Measurements from ENCODE around the gene SYNJ2. TPM values are rescaled to one million over a fixed set of nuclear protein-coding genes. Genes with fewer than 3 reads are reported as not detected.

Gene SYNJ2
- total RNA-seq, 1 donor from 2014 or later, result 7.4 TPM

GRCh38 chr6:158041370-158041769, 59.7 kb downstream of the SYNJ2 start:
- no peak for DNase-seq

GRCh38 chr6:158041788-158042187, 60.1 kb downstream of the SYNJ2 start:
- no peak for DNase-seq

GRCh38 chr6:158042245-158042798, 60.7 kb downstream of the SYNJ2 start:
- DNase-seq, result no peak

- no peak for DNase-seq
These were observed 61.3 kb downstream of the SYNJ2 start for GRCh38 chr6:158043008-158043407.

- DNase-seq, result no peak
These were observed 62.2 kb downstream of the SYNJ2 start for GRCh38 chr6:158043586-158044524.

GRCh38 chr6:158044525-158044888, 62.8 kb downstream of the SYNJ2 start:
- DNase-seq, result no peak

- DNase-seq, result no peak
These were observed 64.8 kb downstream of the SYNJ2 start for GRCh38 chr6:158046201-158047126.

- DNase-seq, result no peak
These were observed 65.5 kb downstream of the SYNJ2 start for GRCh38 chr6:158047127-158047518.

- DNase-seq, result no peak
These were observed 66.1 kb downstream of the SYNJ2 start for GRCh38 chr6:158047563-158048323.

- no peak for DNase-seq
These were observed 66.9 kb downstream of the SYNJ2 start for GRCh38 chr6:158048589-158048988.

- no peak for DNase-seq
These were observed 67.7 kb downstream of the SYNJ2 start for GRCh38 chr6:158049055-158050028.

GRCh38 chr6:158050107-158050735, 68.6 kb downstream of the SYNJ2 start:
- DNase-seq, result no peak

GRCh38 chr6:158050955-158051354, 69.3 kb downstream of the SYNJ2 start:
- DNase-seq, result no peak

GRCh38 chr6:158051968-158052367, 70.3 kb downstream of the SYNJ2 start:
- DNase-seq, result no peak

GRCh38 chr6:158053377-158054313, 72.0 kb downstream of the SYNJ2 start:
- no peak for DNase-seq

GRCh38 chr6:158056355-158056754, 74.7 kb downstream of the SYNJ2 start:
- no peak for DNase-seq

- DNase-seq, result no peak
These were observed 75.1 kb downstream of the SYNJ2 start for GRCh38 chr6:158056804-158057203.

GRCh38 chr6:158057213-158057987, 75.7 kb downstream of the SYNJ2 start:
- no peak for DNase-seq

Measured in skin of body (tissue), 2 donors.